Measurements from ENCODE around the gene UBALD2.
A peak's percentile ranks its signal among the peaks of the same experiment; 100 is the strongest.
"Not testable (repeated sequence)": the region's sequence is repeated elsewhere in the genome, so short reads cannot be mapped to it uniquely, and the experiment has no call there.

The UBALD2 gene

GRCh38 chr17:76264755-76265623 lies at the start of gene UBALD2:
Gene UBALD2 (plus strand): TSS chr17:76265348. CDS start chr17:76265506, 158 bp downstream.
- DNase-seq (ENCODE audit: low read depth) = peak; percentile 98

GRCh38 chr17:76217081-76217480 lies 48.1 kb upstream of the UBALD2 start:
- DNase-seq (ENCODE audit: low read depth) = no peak

GRCh38 chr17:76219670-76220383 lies 45.3 kb upstream of the UBALD2 start:
- no peak for DNase-seq (ENCODE audit: low read depth)

- DNase-seq (ENCODE audit: low read depth) = no peak
These were observed 41.3 kb upstream of the UBALD2 start for GRCh38 chr17:76223802-76224201.

GRCh38 chr17:76225373-76226086 lies 39.6 kb upstream of the UBALD2 start:
- DNase-seq (ENCODE audit: low read depth) = not testable (repeated sequence)

GRCh38 chr17:76226749-76227148 lies 38.4 kb upstream of the UBALD2 start:
- not testable (repeated sequence) for DNase-seq (ENCODE audit: low read depth)

- no peak for DNase-seq (ENCODE audit: low read depth)
These were observed 32.8 kb upstream of the UBALD2 start for GRCh38 chr17:76232342-76232741.

- DNase-seq (ENCODE audit: low read depth) = no peak
These were observed 31.4 kb upstream of the UBALD2 start for GRCh38 chr17:76233588-76234353.

GRCh38 chr17:76234354-76234679 lies 30.8 kb upstream of the UBALD2 start:
- DNase-seq (ENCODE audit: low read depth) = no peak

- no peak for DNase-seq (ENCODE audit: low read depth)
These were observed 29.3 kb upstream of the UBALD2 start for GRCh38 chr17:76235883-76236282.

- DNase-seq (ENCODE audit: low read depth) = no peak
These were observed 28.5 kb upstream of the UBALD2 start for GRCh38 chr17:76236603-76237002.

GRCh38 chr17:76237859-76238313 lies 27.3 kb upstream of the UBALD2 start:
- no peak for DNase-seq (ENCODE audit: low read depth)

- DNase-seq (ENCODE audit: low read depth) = no peak
These were observed 26.2 kb upstream of the UBALD2 start for GRCh38 chr17:76238847-76239537.

- DNase-seq (ENCODE audit: low read depth) = no peak
These were observed 25.4 kb upstream of the UBALD2 start for GRCh38 chr17:76239538-76240274.

GRCh38 chr17:76240461-76241203 lies 24.5 kb upstream of the UBALD2 start, which contains the start of gene RNF157:
Gene RNF157 (minus strand): TSS chr17:76240493. CDS start chr17:76240240, 253 bp downstream.
- peak; percentile 56 for DNase-seq (ENCODE audit: low read depth)

- DNase-seq (ENCODE audit: low read depth) = no peak
These were observed 24.0 kb upstream of the UBALD2 start for GRCh38 chr17:76241204-76241538.

- no peak for DNase-seq (ENCODE audit: low read depth)
These were observed 23.4 kb upstream of the UBALD2 start for GRCh38 chr17:76241691-76242255.

GRCh38 chr17:76243826-76244679 lies 21.1 kb upstream of the UBALD2 start:
- no peak for DNase-seq (ENCODE audit: low read depth)

Data from stimulated activated CD8-positive, alpha-beta memory T cell treated with anti-CD3 and anti-CD28 coated beads, Interleukin-12 subunit alpha, Interleukin-12 subunit beta, amount 100 ng/mL, for 4 hours (primary cell).